ENCODE measurements around the gene ARSK. TPM values are rescaled to one million over a fixed set of nuclear protein-coding genes. Genes with fewer than 3 reads are reported as not detected.

Gene ARSK
- total RNA-seq, 1 donor from 2014 or later: 9.1 TPM

- Histone ChIP-seq H3K4me1 (no peaks in the 10 kb centered on the region), H3K27ac (no peak overlapping the region), H3K36me3 (peaks cover 0 to 45% of the 10 kb centered on the region in 2 donors), H3K4me3 (no peak overlapping the region), H3K9me3 (no peaks in the 10 kb centered on the region), H3K27me3 (no peaks in the 10 kb centered on the region)
- no peak for DNase-seq (ENCODE audit: extremely low spot score in 2 of 2)
- TF ChIP-seq, protein P1, sequence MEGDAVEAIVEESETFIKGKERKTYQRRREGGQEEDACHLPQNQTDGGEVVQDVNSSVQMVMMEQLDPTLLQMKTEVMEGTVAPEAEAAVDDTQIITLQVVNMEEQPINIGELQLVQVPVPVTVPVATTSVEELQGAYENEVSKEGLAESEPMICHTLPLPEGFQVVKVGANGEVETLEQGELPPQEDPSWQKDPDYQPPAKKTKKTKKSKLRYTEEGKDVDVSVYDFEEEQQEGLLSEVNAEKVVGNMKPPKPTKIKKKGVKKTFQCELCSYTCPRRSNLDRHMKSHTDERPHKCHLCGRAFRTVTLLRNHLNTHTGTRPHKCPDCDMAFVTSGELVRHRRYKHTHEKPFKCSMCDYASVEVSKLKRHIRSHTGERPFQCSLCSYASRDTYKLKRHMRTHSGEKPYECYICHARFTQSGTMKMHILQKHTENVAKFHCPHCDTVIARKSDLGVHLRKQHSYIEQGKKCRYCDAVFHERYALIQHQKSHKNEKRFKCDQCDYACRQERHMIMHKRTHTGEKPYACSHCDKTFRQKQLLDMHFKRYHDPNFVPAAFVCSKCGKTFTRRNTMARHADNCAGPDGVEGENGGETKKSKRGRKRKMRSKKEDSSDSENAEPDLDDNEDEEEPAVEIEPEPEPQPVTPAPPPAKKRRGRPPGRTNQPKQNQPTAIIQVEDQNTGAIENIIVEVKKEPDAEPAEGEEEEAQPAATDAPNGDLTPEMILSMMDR (IDR thresholded peaks at IDR 0.05): no peak
- TF ChIP-seq POLR2A (IDR thresholded peaks at IDR 0.05) (no peak), POLR2AphosphoS5 (IDR thresholded peaks at IDR 0.05; ENCODE audit: insufficient read depth in 1 of 2, low read depth in 1 of 2) (no peak)
- intact Hi-C loops (cut with DNase I): no loop called here
These were observed 26.3 kb upstream of the ARSK start for GRCh38 chr5:95528565-95528964.

DNA sequence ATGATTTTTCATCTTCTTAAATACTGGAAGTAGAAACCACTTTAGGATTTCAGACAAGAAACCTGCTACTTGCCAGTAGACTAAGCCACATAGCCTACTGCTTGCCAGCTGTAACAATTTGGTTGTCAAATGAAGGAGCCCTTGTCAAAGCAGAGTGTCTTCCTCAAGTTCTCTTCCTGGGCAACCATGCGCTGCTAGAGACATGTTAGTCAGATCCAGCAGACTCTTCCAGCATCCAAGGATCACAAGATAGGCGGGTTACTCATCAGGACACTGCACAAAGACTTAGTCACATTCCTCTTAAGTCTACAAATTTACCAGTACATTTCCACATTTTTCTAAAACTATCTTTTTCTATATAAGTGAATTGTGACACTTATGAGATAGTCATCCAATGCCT, 24.5 kb upstream of the ARSK start:
- H3K4me1 ChIP-seq: no peaks in the 10 kb centered on the region
- no peaks in the 10 kb centered on the region for H3K27me3 ChIP-seq
- no peak overlapping the region for H3K27ac ChIP-seq
- TF ChIP-seq POLR2A (IDR thresholded peaks at IDR 0.05): no peak
- TF ChIP-seq, protein P1 (IDR thresholded peaks at IDR 0.05): no peak
- TF ChIP-seq POLR2AphosphoS5 (IDR thresholded peaks at IDR 0.05; ENCODE audit: insufficient read depth in 1 of 2, low read depth in 1 of 2): no peak
- peaks cover 0 to 51% of the 10 kb centered on the region in 2 donors for H3K36me3 ChIP-seq
- no peak for DNase-seq (ENCODE audit: extremely low spot score in 2 of 2)
- intact Hi-C loops (cut with DNase I): no loop called here
- no peaks in the 10 kb centered on the region for H3K9me3 ChIP-seq
- H3K4me3 ChIP-seq: no peak overlapping the region

DNA sequence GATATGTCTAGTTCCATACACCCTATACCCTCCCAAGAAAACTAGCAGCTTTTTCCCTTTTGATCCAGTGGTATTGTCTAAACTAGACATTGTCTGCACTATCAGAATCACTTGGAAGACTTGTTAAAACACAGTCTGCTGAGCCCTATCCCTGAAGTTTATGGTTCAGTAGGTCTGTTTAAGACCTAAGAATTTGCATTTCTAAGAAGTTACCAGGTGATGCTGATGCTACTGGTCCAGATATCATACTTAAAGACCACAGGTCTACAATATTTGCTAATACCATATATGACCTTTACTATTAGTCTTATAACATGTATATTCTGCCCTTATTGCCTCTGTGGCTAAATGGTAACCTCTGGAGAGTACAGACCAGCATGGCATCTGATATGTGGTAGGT, 23.4 kb upstream of the ARSK start:
- no peak overlapping the region for H3K4me3 ChIP-seq
- H3K4me1 ChIP-seq: no peaks in the 10 kb centered on the region
- no peak for DNase-seq (ENCODE audit: extremely low spot score in 2 of 2)
- H3K9me3 ChIP-seq: no peaks in the 10 kb centered on the region
- TF ChIP-seq, protein P1 (IDR thresholded peaks at IDR 0.05): no peak
- TF ChIP-seq POLR2AphosphoS5 (IDR thresholded peaks at IDR 0.05; ENCODE audit: insufficient read depth in 1 of 2, low read depth in 1 of 2) (no peak), POLR2A (IDR thresholded peaks at IDR 0.05) (no peak)
- peaks cover 0 to 56% of the 10 kb centered on the region in 2 donors for H3K36me3 ChIP-seq
- H3K27ac ChIP-seq: no peak overlapping the region
- intact Hi-C loops (cut with DNase I): no loop called here
- H3K27me3 ChIP-seq: no peaks in the 10 kb centered on the region

DNA sequence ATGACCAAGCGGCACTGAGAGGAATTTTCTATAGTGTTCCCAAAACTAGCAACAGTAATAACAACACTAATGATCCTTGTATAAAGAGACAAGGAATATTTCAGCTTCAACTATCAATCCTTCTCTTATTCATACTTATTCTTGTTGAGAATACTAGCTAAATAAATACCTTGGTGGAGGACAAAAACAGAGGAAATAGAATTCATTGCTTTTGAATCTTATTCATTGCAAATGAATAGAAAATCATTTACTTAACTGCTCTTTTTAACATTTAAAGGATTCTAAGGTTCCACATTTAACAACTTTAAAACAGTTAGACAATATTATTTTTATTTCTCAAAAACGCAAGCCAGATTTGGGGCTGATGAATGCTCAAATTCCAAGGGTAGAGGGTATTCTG, 22.5 kb upstream of the ARSK start:
- TF ChIP-seq, protein P1 (IDR thresholded peaks at IDR 0.05): no peak
- TF ChIP-seq POLR2A (IDR thresholded peaks at IDR 0.05) (no peak), POLR2AphosphoS5 (IDR thresholded peaks at IDR 0.05; ENCODE audit: insufficient read depth in 1 of 2, low read depth in 1 of 2) (no peak)
- no peak for DNase-seq (ENCODE audit: extremely low spot score in 2 of 2)
- H3K27ac ChIP-seq: no peak overlapping the region
- H3K4me3 ChIP-seq: no peak overlapping the region
- H3K27me3 ChIP-seq: no peaks in the 10 kb centered on the region
- no peaks in the 10 kb centered on the region for H3K4me1 ChIP-seq
- peaks cover 0 to 50% of the 10 kb centered on the region in 2 donors for H3K36me3 ChIP-seq
- intact Hi-C loops (cut with DNase I): no loop called here
- no peaks in the 10 kb centered on the region for H3K9me3 ChIP-seq

GRCh38 chr5:95533106-95533505, 21.8 kb upstream of the ARSK start:
- H3K27me3 ChIP-seq: no peaks in the 10 kb centered on the region
- H3K36me3 ChIP-seq: peaks cover 0 to 51% of the 10 kb centered on the region in 2 donors
- no peak overlapping the region for H3K4me3 ChIP-seq
- H3K9me3 ChIP-seq: no peaks in the 10 kb centered on the region
- intact Hi-C loops (cut with DNase I): no loop called here
- no peak for DNase-seq (ENCODE audit: extremely low spot score in 2 of 2)
- H3K4me1 ChIP-seq: no peaks in the 10 kb centered on the region
- H3K27ac ChIP-seq: no peak overlapping the region
- TF ChIP-seq, protein P1 (IDR thresholded peaks at IDR 0.05): no peak
- TF ChIP-seq POLR2A (IDR thresholded peaks at IDR 0.05) (no peak), POLR2AphosphoS5 (IDR thresholded peaks at IDR 0.05; ENCODE audit: insufficient read depth in 1 of 2, low read depth in 1 of 2) (no peak)
